ENCODE results near the gene CRIM1.

The CRIM1 gene

DNA sequence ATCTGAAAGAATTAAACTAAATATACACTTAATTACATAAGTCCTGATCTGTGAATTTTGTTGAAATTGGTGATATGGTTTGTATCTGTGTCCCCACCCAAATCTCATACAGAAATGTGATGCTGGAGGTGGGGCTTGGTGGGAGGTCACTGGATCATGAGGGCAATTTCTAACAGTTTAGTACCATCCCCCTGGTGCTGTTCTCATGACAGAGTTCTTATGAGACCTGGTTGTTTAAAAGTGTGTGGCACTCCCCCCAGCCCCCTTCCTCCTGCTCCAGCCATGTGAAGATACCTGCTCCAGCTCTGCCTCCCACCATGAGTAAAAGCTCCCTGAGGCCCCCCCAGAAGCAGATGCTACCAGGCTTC, 223.7 kb downstream of the CRIM1 start:
- H3K79me2 ChIP-seq (ENCODE audit: insufficient read depth, low read length), result no peaks in the 10 kb centered on the region
- no peaks in the 10 kb centered on the region for H3K9me3 ChIP-seq (ENCODE audit: insufficient read depth, low read depth, low read length)
- no peaks in the 10 kb centered on the region for H3K27me3 ChIP-seq (ENCODE audit: insufficient read depth, low read length, poor library complexity, severe bottlenecking)
- no peak overlapping the region for H2AFZ ChIP-seq (ENCODE audit: low read length)
- H3K36me3 ChIP-seq (ENCODE audit: insufficient read depth, low read length), result peaks cover 89% of the 10 kb centered on the region
- peaks cover 7% of the 10 kb centered on the region for H3K4me1 ChIP-seq (ENCODE audit: insufficient read depth, low read length, poor library complexity, severe bottlenecking)
- no peak overlapping the region for H3K4me2 ChIP-seq (ENCODE audit: low read depth, low read length, poor library complexity, severe bottlenecking)
- H3K9ac ChIP-seq (ENCODE audit: low read depth, low read length, poor library complexity, severe bottlenecking), result no peak overlapping the region
- no peaks in the 10 kb centered on the region for H4K20me1 ChIP-seq (ENCODE audit: insufficient read depth, low read length, poor library complexity, severe bottlenecking)
- H3K4me3 ChIP-seq (ENCODE audit: low read length, poor library complexity, severe bottlenecking), result no peak overlapping the region
- no peaks in the 10 kb centered on the region for H3K9me2 ChIP-seq (replicated peaks; ENCODE audit: low read depth, low read length)
- TF ChIP-seq EZH2phosphoT487 (IDR thresholded peaks at IDR 0.05; ENCODE audit: borderline replicate concordance), result no peak
- TF ChIP-seq, protein P1, sequence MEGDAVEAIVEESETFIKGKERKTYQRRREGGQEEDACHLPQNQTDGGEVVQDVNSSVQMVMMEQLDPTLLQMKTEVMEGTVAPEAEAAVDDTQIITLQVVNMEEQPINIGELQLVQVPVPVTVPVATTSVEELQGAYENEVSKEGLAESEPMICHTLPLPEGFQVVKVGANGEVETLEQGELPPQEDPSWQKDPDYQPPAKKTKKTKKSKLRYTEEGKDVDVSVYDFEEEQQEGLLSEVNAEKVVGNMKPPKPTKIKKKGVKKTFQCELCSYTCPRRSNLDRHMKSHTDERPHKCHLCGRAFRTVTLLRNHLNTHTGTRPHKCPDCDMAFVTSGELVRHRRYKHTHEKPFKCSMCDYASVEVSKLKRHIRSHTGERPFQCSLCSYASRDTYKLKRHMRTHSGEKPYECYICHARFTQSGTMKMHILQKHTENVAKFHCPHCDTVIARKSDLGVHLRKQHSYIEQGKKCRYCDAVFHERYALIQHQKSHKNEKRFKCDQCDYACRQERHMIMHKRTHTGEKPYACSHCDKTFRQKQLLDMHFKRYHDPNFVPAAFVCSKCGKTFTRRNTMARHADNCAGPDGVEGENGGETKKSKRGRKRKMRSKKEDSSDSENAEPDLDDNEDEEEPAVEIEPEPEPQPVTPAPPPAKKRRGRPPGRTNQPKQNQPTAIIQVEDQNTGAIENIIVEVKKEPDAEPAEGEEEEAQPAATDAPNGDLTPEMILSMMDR (conservative IDR thresholded peaks at IDR 0.05; ENCODE audit: low read length), result no peak
- H3F3A ChIP-seq (ENCODE audit: low read depth), result no peaks in the 10 kb centered on the region

DNA sequence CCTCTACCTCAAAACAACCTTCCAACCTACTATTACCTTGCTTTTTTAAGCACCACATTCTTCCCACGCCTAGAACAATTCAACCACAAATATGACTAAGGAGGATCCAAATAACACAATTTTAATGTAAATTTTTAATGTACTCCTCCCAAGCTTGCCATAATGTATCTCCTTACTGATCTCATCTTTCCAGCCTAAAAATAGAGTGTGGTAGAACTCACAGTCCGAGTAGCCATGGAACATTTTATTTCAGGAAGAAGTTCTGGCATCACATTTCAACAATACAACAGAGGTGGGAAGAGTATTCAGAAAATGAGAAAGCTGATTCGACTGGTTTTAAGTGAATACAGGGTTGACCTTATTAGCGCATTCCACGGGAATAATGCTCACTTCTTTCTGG, 227.0 kb downstream of the CRIM1 start:
- Histone ChIP-seq H3F3A (ENCODE audit: low read depth) (no peaks in the 10 kb centered on the region), H4K20me1 (ENCODE audit: insufficient read depth, low read length, poor library complexity, severe bottlenecking) (no peaks in the 10 kb centered on the region), H3K79me2 (ENCODE audit: insufficient read depth, low read length) (0 out of 2 replicates have a peak, but pooled peaks cover 4% of the 10 kb centered on the region), H3K4me1 (ENCODE audit: insufficient read depth, low read length, poor library complexity, severe bottlenecking) (peaks cover 7% of the 10 kb centered on the region), H3K36me3 (ENCODE audit: insufficient read depth, low read length) (peaks cover 79% of the 10 kb centered on the region), H3K9ac (ENCODE audit: low read depth, low read length, poor library complexity, severe bottlenecking) (no peak overlapping the region), H3K27me3 (ENCODE audit: insufficient read depth, low read length, poor library complexity, severe bottlenecking) (no peaks in the 10 kb centered on the region), H3K4me2 (ENCODE audit: low read depth, low read length, poor library complexity, severe bottlenecking) (no peak overlapping the region), H2AFZ (ENCODE audit: low read length) (no peak overlapping the region), H3K4me3 (ENCODE audit: low read length, poor library complexity, severe bottlenecking) (no peak overlapping the region), H3K9me2 (replicated peaks; ENCODE audit: low read depth, low read length) (no peaks in the 10 kb centered on the region), H3K9me3 (ENCODE audit: insufficient read depth, low read depth, low read length) (no peaks in the 10 kb centered on the region)
- TF ChIP-seq EZH2phosphoT487 (IDR thresholded peaks at IDR 0.05; ENCODE audit: borderline replicate concordance), result no peak
- TF ChIP-seq, protein P1 (conservative IDR thresholded peaks at IDR 0.05; ENCODE audit: low read length), result no peak

DNA sequence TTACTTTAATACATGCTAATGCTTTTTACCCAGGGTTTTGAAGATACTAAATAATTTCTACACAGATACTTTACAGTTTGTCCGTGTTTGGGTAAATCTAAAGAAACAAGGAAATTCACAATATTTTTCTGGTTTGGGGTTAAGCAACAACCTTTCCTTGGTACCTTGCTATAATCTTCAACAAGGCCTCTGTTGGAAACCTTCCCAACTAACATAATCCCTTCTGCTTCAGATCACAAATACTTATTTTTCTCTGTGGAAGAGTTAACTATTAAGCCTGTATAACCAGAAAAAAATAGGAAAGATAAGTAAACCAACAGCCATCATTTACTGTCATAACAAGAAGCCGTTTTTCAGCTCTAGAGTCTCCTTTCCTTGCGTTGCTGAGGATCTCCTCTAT, 227.4 kb downstream of the CRIM1 start:
- H3K27me3 ChIP-seq (ENCODE audit: insufficient read depth, low read length, poor library complexity, severe bottlenecking), result no peaks in the 10 kb centered on the region
- H3F3A ChIP-seq (ENCODE audit: low read depth), result no peaks in the 10 kb centered on the region
- H3K36me3 ChIP-seq (ENCODE audit: insufficient read depth, low read length), result peaks cover 78% of the 10 kb centered on the region
- H3K9me2 ChIP-seq (replicated peaks; ENCODE audit: low read depth, low read length), result no peaks in the 10 kb centered on the region
- peaks cover 7% of the 10 kb centered on the region for H3K4me1 ChIP-seq (ENCODE audit: insufficient read depth, low read length, poor library complexity, severe bottlenecking)
- no peak overlapping the region for H2AFZ ChIP-seq (ENCODE audit: low read length)
- H3K4me2 ChIP-seq (ENCODE audit: low read depth, low read length, poor library complexity, severe bottlenecking), result no peak overlapping the region
- 0 out of 2 replicates have a peak, but pooled peaks cover 4% of the 10 kb centered on the region for H3K79me2 ChIP-seq (ENCODE audit: insufficient read depth, low read length)
- H3K4me3 ChIP-seq (ENCODE audit: low read length, poor library complexity, severe bottlenecking), result no peak overlapping the region
- H3K9ac ChIP-seq (ENCODE audit: low read depth, low read length, poor library complexity, severe bottlenecking), result no peak overlapping the region
- H3K9me3 ChIP-seq (ENCODE audit: insufficient read depth, low read depth, low read length), result no peaks in the 10 kb centered on the region
- no peaks in the 10 kb centered on the region for H4K20me1 ChIP-seq (ENCODE audit: insufficient read depth, low read length, poor library complexity, severe bottlenecking)
- no peak for TF ChIP-seq EZH2phosphoT487 (IDR thresholded peaks at IDR 0.05; ENCODE audit: borderline replicate concordance)
- TF ChIP-seq, protein P1 (conservative IDR thresholded peaks at IDR 0.05; ENCODE audit: low read length), result no peak

All from Loucy (cell line).